Activated T-helper 2 cell treated with anti-CD3 and anti-CD28 coated beads, Interferon-gamma antibody, Interleukin-2, Interleukin-4, amounts not matched to agents 10 μg/mL and 5 μg/mL and 100 μg/mL, durations not matched to agents 14 hours and 24 hours and 36 hours (primary cell): Measurements from ENCODE around the gene ELF3. TPM values are rescaled to one million over a fixed set of nuclear protein-coding genes. Genes with fewer than 3 reads are reported as not detected.
"Not testable (repeated sequence)": the region's sequence is repeated elsewhere in the genome, so short reads cannot be mapped to it uniquely, and the experiment has no call there.

Experiments
- DNase-seq: peaks from one replicate; pipeline ENCODE4 v3.0.0; 2021; ENCODE audit warnings: low spot score
- H3K27ac Mint-ChIP-seq: one replicate; pipeline ENCODE4 v1.8.0; 2021; ENCODE audit warnings: mixed read lengths
- H3K27me3 Mint-ChIP-seq: one replicate; pipeline ENCODE4 v1.8.0; 2021; ENCODE audit warnings: low read depth, mixed read lengths
- H3K36me3 Mint-ChIP-seq: one replicate; pipeline ENCODE4 v1.8.0; 2021; ENCODE audit warnings: low read depth, mixed read lengths
- H3K4me1 Mint-ChIP-seq: one replicate; pipeline ENCODE4 v1.8.0; 2021; ENCODE audit warnings: low read depth, mixed read lengths
- H3K4me3 Mint-ChIP-seq: one replicate; pipeline ENCODE4 v1.8.0; 2021; ENCODE audit warnings: low read depth, mild to moderate bottlenecking, moderate library complexity, mixed read lengths
- H3K9me3 Mint-ChIP-seq: one replicate; pipeline ENCODE4 v1.8.0; 2021; ENCODE audit warnings: mixed read lengths
- intact Hi-C: fragments of 100-400 bp; cut with micrococcal nuclease; formaldehyde crosslinking; loops from one replicate; pipeline ENCODE4 v1.15.1; 2023
- total RNA-seq: library from RNA; stranded (reverse); gene quantifications from 2 replicates; pipeline ENCODE4 v1.2.3, GENCODE V29; 2022

Gene ELF3
- total RNA-seq, 1 donor from 2014 or later, result 0.62 TPM

DNA sequence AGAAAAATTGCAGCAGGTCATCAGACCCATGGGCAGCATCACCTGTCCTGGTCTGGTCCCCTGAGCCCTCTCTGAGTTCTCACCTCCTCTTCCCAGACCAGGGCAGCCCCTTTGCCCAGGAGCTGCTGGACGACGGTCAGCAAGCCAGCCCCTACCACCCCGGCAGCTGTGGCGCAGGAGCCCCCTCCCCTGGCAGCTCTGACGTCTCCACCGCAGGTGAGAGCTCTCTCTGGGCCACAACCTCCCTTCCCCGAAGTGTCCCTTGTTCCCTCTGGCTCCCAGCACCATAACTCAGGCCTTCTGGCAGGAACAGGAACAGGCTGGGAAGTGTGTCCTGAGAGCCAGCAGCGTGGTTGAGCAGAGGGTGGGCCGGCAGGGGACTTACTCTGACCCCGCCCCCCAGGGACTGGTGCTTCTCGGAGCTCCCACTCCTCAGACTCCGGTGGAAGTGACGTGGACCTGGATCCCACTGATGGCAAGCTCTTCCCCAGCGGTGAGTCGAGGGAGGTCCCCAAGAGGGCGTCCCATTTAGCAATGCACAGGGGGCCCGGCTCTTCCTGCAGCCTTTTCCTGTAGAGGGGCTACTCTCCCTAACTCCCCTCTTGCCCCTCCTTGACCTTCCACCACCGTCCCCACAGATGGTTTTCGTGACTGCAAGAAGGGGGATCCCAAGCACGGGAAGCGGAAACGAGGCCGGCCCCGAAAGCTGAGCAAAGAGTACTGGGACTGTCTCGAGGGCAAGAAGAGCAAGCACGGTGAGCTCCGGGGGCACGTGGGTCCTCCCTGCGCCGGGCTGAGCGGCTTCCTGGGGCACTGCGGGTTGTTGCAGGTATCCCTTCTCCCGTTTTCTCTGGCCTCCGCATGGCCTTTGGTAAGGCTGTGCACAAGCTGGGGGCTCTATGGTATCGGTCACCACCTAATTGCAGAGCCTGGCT lies 2.4 kb downstream of the ELF3 start:
- Mint-ChIP-seq H3K27me3 (no peaks in the 10 kb centered on the region), H3K9me3 (no peaks in the 10 kb centered on the region), H3K4me3 (no peak overlapping the region), H3K27ac (no peak overlapping the region), H3K4me1 (no peaks in the 10 kb centered on the region), H3K36me3 (no peaks in the 10 kb centered on the region)
- no peak for DNase-seq
- intact Hi-C loops, result no loop called here

DNA sequence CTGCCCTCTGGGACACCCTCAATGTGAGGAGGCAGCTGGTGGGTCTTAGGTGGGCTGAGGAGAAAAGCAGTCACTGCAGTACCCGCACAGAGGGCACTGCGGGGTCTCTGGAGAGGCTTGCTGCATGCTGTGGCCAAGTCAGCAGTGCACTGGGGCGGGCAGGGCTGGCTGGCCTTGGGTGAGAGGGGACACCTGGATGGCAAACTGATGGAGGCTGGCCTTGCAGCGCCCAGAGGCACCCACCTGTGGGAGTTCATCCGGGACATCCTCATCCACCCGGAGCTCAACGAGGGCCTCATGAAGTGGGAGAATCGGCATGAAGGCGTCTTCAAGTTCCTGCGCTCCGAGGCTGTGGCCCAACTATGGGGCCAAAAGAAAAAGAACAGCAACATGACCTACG lies 3.2 kb downstream of the ELF3 start:
- no peaks in the 10 kb centered on the region for H3K36me3 Mint-ChIP-seq
- H3K4me1 Mint-ChIP-seq, result no peaks in the 10 kb centered on the region
- DNase-seq, result no peak
- no peaks in the 10 kb centered on the region for H3K9me3 Mint-ChIP-seq
- no peak overlapping the region for H3K4me3 Mint-ChIP-seq
- H3K27me3 Mint-ChIP-seq, result no peaks in the 10 kb centered on the region
- intact Hi-C loops, result no loop called here
- no peak overlapping the region for H3K27ac Mint-ChIP-seq

DNA sequence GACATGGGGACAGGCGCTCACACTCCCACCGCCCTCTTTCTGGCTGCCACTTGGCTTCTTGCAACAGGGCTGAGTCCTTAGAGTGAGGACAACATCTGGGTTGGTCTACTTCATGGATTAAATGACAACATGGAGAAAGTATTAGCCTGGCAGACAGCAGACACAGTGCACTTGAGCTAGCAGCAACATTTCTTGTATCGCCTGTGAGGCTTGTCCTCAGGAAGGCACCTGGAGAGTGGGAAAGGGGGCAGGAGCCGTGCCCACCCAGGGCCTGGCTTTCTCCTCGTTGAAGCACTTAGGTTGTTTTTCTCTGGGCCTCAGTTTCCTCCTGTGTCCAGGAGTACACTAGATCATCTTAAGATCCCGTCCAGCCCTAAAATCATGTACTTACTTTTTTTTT lies 3.7 kb downstream of the ELF3 start:
- H3K4me3 Mint-ChIP-seq, result no peak overlapping the region
- no peaks in the 10 kb centered on the region for H3K9me3 Mint-ChIP-seq
- no peak for DNase-seq
- H3K27ac Mint-ChIP-seq, result no peak overlapping the region
- no peaks in the 10 kb centered on the region for H3K27me3 Mint-ChIP-seq
- H3K4me1 Mint-ChIP-seq, result no peaks in the 10 kb centered on the region
- intact Hi-C loops, result no loop called here
- no peaks in the 10 kb centered on the region for H3K36me3 Mint-ChIP-seq

DNA sequence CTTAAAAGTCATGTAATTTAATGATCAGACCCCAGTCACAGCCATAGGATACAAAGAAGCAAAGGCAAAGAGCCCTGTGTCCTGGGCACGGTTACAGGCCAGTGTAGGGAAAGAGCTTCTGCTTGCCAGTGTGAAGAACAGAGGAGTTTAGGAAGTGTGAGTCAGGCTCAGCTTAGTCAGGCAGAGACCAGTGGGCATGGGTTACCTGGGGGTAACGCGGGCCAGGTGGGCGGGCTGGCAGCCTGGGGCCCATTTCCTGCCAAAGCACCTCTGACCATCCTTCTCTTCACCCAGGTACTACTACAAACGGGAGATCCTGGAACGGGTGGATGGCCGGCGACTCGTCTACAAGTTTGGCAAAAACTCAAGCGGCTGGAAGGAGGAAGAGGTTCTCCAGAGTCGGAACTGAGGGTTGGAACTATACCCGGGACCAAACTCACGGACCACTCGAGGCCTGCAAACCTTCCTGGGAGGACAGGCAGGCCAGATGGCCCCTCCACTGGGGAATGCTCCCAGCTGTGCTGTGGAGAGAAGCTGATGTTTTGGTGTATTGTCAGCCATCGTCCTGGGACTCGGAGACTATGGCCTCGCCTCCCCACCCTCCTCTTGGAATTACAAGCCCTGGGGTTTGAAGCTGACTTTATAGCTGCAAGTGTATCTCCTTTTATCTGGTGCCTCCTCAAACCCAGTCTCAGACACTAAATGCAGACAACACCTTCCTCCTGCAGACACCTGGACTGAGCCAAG lies 4.7 kb downstream of the ELF3 start:
- no peaks in the 10 kb centered on the region for H3K27me3 Mint-ChIP-seq
- no peaks in the 10 kb centered on the region for H3K9me3 Mint-ChIP-seq
- H3K4me1 Mint-ChIP-seq, result no peaks in the 10 kb centered on the region
- H3K27ac Mint-ChIP-seq, result no peak overlapping the region
- intact Hi-C loops, result no loop called here
- H3K36me3 Mint-ChIP-seq, result no peaks in the 10 kb centered on the region
- no peak for DNase-seq
- H3K4me3 Mint-ChIP-seq, result no peak overlapping the region

DNA sequence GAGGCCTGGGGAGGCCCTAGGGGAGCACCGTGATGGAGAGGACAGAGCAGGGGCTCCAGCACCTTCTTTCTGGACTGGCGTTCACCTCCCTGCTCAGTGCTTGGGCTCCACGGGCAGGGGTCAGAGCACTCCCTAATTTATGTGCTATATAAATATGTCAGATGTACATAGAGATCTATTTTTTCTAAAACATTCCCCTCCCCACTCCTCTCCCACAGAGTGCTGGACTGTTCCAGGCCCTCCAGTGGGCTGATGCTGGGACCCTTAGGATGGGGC lies 5.2 kb downstream of the ELF3 start:
- no peak overlapping the region for H3K4me3 Mint-ChIP-seq
- no peaks in the 10 kb centered on the region for H3K9me3 Mint-ChIP-seq
- no peak overlapping the region for H3K27ac Mint-ChIP-seq
- no peaks in the 10 kb centered on the region for H3K4me1 Mint-ChIP-seq
- H3K27me3 Mint-ChIP-seq, result no peaks in the 10 kb centered on the region
- intact Hi-C loops, result no loop called here
- H3K36me3 Mint-ChIP-seq, result no peaks in the 10 kb centered on the region
- no peak for DNase-seq

DNA sequence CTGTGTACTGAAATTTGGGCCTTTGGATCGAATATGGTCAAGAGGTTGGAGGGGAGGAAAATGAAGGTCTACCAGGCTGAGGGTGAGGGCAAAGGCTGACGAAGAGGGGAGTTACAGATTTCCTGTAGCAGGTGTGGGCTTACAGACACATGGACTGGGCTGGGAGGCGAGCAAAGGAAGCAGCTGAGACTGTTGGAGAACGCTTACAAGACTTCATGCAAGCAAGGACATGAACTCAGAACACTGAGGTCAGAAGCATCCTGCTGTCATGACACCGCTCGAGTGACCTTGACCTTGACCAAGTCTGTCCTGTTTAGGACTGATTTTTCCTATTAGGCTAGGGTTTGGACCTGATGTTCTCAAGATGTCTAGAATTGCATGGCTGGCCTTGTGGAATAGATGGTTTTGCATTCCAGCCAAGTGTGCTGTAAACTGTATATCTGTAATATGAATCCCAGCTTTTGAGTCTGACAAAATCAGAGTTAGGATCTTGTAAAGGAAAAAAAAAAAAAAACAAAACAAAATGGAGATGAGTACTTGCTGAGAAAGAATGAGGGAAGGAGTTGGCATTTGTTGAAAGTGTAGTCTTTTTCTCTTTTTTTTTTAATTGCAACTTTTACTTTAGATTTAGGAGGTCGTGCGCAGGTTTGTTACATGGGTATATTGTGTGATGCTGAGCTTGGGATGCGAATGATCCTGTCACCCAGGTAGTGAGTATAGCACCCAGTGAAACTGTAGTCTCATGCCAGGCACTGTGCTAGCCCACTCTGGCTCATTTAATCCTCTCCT lies 5.8 kb downstream of the ELF3 start:
- intact Hi-C loops, result no loop called here
- Mint-ChIP-seq H3K27me3 (no peaks in the 10 kb centered on the region), H3K4me1 (no peaks in the 10 kb centered on the region), H3K36me3 (no peaks in the 10 kb centered on the region), H3K4me3 (no peak overlapping the region), H3K27ac (no peak overlapping the region), H3K9me3 (no peaks in the 10 kb centered on the region)
- DNase-seq, result no peak

DNA sequence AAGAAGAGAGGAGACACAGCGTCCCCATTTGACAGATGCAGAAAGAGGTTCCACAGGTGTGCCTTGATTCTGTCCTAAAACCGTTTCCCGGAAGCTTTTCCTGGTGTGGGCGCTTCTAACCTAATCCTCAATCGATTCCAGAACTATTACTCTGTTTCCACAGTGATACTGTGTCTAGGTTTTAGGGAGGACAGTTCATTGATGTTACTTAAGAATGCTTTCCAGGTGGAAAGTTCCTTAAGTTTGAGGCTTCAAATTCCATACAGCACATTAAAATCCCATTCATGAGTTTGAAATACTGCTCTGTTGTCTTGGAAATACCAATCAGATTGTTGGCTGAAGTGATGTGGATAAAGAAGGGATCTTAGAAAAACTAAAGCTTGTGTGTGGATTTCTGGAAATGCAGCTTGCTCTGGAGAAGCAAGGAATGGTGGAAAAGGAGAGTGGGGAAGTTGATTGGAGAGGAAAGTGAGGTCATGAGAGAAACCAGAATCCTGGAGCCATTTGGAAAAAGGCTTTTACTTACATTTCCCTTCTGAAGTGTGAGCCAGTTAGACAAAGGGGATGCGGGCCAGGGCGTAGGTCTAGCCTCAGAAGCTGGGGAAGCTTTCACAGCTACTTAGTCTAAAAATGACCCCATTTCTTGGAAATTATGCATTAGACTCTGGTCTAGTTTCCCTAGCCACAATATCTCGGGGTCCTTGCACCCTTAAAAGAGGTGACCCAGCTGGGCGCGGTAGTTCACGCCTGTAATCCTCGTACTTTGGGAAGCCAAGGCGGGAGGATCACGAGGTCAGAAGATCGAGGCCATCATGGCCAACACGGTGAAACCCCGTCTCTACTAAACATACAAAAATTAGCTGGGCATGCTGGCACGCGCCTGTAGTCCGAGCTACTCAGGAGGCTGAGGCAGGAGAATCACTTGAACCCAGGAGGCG lies 6.7 kb downstream of the ELF3 start:
- intact Hi-C loops, result no loop called here
- H3K36me3 Mint-ChIP-seq, result no peaks in the 10 kb centered on the region
- no peak overlapping the region for H3K27ac Mint-ChIP-seq
- no peaks in the 10 kb centered on the region for H3K9me3 Mint-ChIP-seq
- no peaks in the 10 kb centered on the region for H3K4me1 Mint-ChIP-seq
- H3K27me3 Mint-ChIP-seq, result no peaks in the 10 kb centered on the region
- H3K4me3 Mint-ChIP-seq, result no peak overlapping the region
- no peak for DNase-seq

DNA sequence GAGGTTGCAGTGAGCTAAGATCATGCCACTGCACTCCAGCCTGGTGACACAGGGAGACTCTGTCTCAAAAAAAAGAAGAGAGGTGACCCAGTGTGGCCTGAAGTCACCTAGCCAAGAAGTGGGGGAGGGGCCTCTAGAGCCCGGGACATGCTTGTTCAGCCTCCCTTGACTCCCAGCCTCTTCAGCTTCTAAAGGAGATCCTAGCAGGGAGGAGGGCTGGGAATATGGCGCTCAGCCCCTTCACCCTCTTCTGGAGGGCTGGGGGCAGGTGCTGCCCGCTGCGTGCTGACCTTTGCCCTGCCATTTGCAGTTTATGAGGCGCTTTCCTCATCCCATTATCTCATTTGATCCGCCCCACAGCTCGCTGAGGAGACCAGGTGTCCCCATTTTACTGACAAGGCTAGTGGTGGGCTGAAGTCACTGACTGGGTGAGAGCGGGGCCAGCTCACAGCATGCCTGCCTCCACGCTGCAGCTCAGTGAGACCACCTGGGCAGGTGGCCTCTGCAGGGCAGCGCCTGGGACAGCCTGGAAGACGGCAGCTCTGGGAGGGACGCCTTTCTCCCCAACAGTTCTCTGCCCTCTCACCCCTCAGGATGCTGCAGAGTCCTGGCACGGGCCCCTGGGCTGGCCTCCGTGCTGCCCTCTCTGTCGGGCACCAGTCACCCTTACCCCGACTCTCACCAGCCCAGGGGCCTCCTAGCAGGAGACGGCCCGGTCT lies 7.5 kb downstream of the ELF3 start:
- no peak for DNase-seq
- no peaks in the 10 kb centered on the region for H3K36me3 Mint-ChIP-seq
- H3K27me3 Mint-ChIP-seq, result peaks cover 1% of the 10 kb centered on the region
- intact Hi-C loops, result no loop called here
- no peak overlapping the region for H3K4me3 Mint-ChIP-seq
- no peaks in the 10 kb centered on the region for H3K4me1 Mint-ChIP-seq
- H3K27ac Mint-ChIP-seq, result no peak overlapping the region
- no peaks in the 10 kb centered on the region for H3K9me3 Mint-ChIP-seq

DNA sequence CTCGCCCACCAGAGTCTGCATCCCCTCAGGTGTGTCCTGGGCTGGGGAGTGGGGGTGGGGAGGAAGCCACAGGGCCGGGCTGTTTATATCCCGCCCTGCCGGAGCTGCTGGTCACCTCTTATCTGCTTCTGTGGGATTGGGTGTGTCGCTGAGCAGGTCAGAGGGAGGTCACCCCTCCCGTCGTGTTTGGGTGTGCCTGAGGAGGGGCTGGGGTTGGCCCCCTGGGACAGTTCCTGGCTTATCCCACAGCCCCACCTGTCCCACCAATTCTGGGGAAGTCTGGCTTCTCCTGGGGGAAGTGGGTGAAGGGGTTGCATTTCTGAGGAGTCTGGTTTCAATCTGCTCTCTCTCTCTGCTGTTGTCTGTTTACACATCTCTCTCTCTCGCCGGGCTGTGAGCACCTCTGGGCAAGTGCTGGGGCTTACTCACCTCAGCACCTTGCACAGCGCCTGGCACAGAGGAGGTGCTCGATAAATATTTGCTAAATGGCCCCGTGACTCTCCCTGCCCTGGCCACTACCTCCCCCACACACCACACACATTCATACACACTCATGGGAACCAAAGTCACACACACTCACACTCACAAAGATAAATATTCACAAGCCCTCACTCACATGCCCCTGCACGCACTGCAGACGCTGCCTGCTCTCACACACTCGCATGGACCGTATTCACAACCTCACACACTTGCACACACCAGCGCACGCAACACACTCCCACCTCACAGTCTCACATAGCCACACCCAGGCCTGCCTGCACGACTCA lies 8.3 kb downstream of the ELF3 start:
- Mint-ChIP-seq H3K4me3 (no peak overlapping the region), H3K27me3 (peaks cover 1% of the 10 kb centered on the region), H3K4me1 (no peaks in the 10 kb centered on the region)

DNA sequence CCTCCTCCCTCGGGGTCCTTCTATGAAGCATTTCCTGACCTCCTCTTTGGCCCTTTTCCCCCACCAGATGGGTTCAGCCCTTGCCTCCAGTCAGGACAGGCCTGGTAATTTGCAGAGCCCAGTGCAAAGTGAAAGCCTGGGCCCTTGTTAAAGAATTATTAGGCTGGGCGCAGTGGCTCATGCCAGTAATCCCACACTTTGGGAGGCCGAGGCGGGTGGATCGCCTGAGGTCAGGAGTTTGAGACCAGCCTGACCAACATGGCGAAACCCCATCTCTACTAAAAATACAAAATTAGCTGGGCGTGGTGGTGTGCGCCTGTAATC lies 8.8 kb downstream of the ELF3 start:
- H3K27me3 Mint-ChIP-seq, H3K4me1 Mint-ChIP-seq, DNase-seq, H3K9me3 Mint-ChIP-seq, intact Hi-C loops, H3K36me3 Mint-ChIP-seq, H3K4me3 Mint-ChIP-seq, H3K27ac Mint-ChIP-seq: not testable (repeated sequence)

More for the DNA sequence above, 8.3 kb downstream of the ELF3 start:
- no peaks in the 10 kb centered on the region for H3K36me3 Mint-ChIP-seq
- no peak for DNase-seq
- H3K27ac Mint-ChIP-seq, result no peak overlapping the region
- no peaks in the 10 kb centered on the region for H3K9me3 Mint-ChIP-seq
- intact Hi-C loops, result no loop called here

DNA sequence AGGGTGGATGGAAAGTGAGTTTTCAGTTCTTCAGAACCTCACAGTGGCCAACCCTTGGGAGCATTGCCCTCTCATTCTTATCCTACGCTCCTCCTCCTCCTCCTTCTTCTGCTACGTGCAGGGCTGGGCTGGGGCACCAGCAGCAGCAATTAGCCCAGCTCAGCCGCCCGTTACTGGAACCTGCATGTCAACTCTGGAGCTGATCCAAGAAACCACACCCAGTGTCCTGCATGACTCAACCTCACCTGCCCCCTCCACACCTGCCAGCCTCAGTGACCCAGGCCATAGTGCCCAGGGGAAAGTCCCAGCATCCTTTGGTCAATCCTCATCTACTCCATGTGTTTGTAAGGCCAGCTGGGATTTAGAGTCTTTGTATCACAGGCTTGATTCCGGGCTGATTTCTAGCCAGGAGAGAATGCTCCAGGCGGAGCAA lies 12.6 kb downstream of the ELF3 start:
- H3K36me3 Mint-ChIP-seq, result no peaks in the 10 kb centered on the region
- no peak overlapping the region for H3K27ac Mint-ChIP-seq
- H3K4me3 Mint-ChIP-seq, result no peak overlapping the region
- H3K4me1 Mint-ChIP-seq, result no peaks in the 10 kb centered on the region
- H3K9me3 Mint-ChIP-seq, result no peaks in the 10 kb centered on the region
- DNase-seq, result no peak
- peaks cover 5% of the 10 kb centered on the region for H3K27me3 Mint-ChIP-seq
- intact Hi-C loops, result no loop called here
